MM.1S (cell line): ENCODE results near the gene OSCP1.

Experiments
- DNase-seq: peaks from one replicate; pipeline ENCODE4 v3.0.0-alpha.2; 2015
- H2AFZ ChIP-seq: fragments of 300-600 bp; sonication (generic); 2 replicates; pipeline ENCODE4 v1.6.0; 2016; ENCODE audit warnings: antibody characterized with exemption, low read length
- H3F3A ChIP-seq: fragments of 300-600 bp; sonication (generic); 2 replicates; pipeline ENCODE4 v1.6.1; 2016; ENCODE audit warnings: mild to moderate bottlenecking, antibody characterized with exemption, low read length, moderate library complexity, mixed read lengths; ENCODE audit not compliant: insufficient read depth
- H3K27ac ChIP-seq: fragments of 300-600 bp; sonication (generic); 2 replicates; pipeline ENCODE4 v1.5.1; 2016; ENCODE audit warnings: mild to moderate bottlenecking, low read length
- H3K27me3 ChIP-seq: fragments of 300-600 bp; sonication (generic); replicated peaks from 2 replicates; pipeline ENCODE4 v1.6.0; 2016; ENCODE audit warnings: low read length; ENCODE audit not compliant: insufficient read depth
- H3K36me3 ChIP-seq: fragments of 300-600 bp; sonication (generic); replicated peaks from 2 replicates; pipeline ENCODE4 v1.6.1; 2016; ENCODE audit warnings: mild to moderate bottlenecking, low read length, mixed read lengths; ENCODE audit not compliant: insufficient read depth
- H3K4me1 ChIP-seq: fragments of 300-600 bp; sonication (generic); 2 replicates; pipeline ENCODE4 v1.6.1; 2016; ENCODE audit warnings: low read length, mixed read lengths
- H3K4me2 ChIP-seq: fragments of 300-600 bp; sonication (generic); 2 replicates; pipeline ENCODE4 v1.6.0; 2016; ENCODE audit warnings: low read depth, low read length
- H3K4me3 ChIP-seq: fragments of 300-600 bp; sonication (generic); 2 replicates; pipeline ENCODE4 v1.5.1; 2016; ENCODE audit warnings: low read length, mixed read lengths
- H3K79me2 ChIP-seq: fragments of 300-600 bp; sonication (generic); 2 replicates; pipeline ENCODE4 v1.6.1; 2016; ENCODE audit warnings: mixed run types, low read length, mixed read lengths
- H3K9ac ChIP-seq: fragments of 300-600 bp; sonication (generic); 2 replicates; pipeline ENCODE4 v1.6.1; 2016; ENCODE audit warnings: low read length, mixed read lengths
- H3K9me2 ChIP-seq: fragments of 300-600 bp; sonication (generic); replicated peaks from 2 replicates; pipeline ENCODE4 v1.6.1; 2016; ENCODE audit warnings: mild to moderate bottlenecking, low read length, mixed read lengths; ENCODE audit not compliant: insufficient read depth
- H3K9me3 ChIP-seq: fragments of 300-600 bp; sonication (generic); replicated peaks from 2 replicates; pipeline ENCODE4 v1.6.1; 2016; ENCODE audit warnings: mild to moderate bottlenecking, low read length, mixed read lengths; ENCODE audit not compliant: insufficient read depth
- H4K20me1 ChIP-seq: fragments of 300-600 bp; sonication (generic); 2 replicates; pipeline ENCODE4 v1.6.1; 2016; ENCODE audit warnings: mild to moderate bottlenecking, low read length, moderate library complexity, mixed read lengths; ENCODE audit not compliant: insufficient read depth
- EZH2 ChIP-seq: fragments of 300-600 bp; sonication (generic); optimal IDR thresholded peaks from 2 replicates; pipeline ENCODE3; 2017; ENCODE audit warnings: low read depth, mild to moderate bottlenecking, antibody characterized with exemption, low read length, mixed read lengths
- EZH2phosphoT487 ChIP-seq: fragments of 300-600 bp; sonication (generic); IDR thresholded peaks from 2 replicates; pipeline ENCODE4 v1.6.1; 2018; ENCODE audit warnings: antibody characterized with exemption, low read length
- TF ChIP-seq, protein P1 (sequence below): fragments of 300-600 bp; sonication (generic); IDR thresholded peaks from 2 replicates; pipeline ENCODE4 v1.5.1; 2016; ENCODE audit warnings: antibody characterized with exemption, low read length, mixed read lengths

OSCP1 gene

DNA sequence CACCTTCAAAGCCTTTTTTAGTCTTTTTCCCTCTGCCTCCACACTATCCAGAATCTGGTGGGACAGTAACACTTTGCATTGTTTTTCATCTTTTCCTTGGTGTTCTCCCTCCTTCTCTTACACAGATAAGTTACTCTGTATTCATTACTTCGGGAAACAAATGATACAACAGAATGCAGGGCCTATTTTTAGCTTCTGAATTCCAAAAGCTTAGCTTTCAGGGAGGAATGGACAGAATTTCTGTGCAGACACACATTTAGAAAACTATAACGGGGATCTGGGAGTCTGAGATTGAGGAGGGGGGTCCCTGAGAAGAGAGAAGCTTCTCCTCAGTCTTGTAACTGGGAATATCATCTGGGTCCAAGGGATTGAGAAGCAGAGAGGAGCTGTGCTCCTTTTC, 61.0 kb downstream of the OSCP1 start:
- no peak for DNase-seq
- Histone ChIP-seq H3K79me2 (peaks cover 21% of the 10 kb centered on the region), H3K9me2 (no peaks in the 10 kb centered on the region), H3K4me1 (peaks cover 32% of the 10 kb centered on the region), H2AFZ (no peak overlapping the region), H3K27ac (peak overlapping the region; percentile 26; the same call in 1 of the 2 replicates), H3K9me3 (no peaks in the 10 kb centered on the region), H3K4me3 (no peak overlapping the region), H3K4me2 (no peak overlapping the region), H4K20me1 (no peaks in the 10 kb centered on the region), H3K9ac (no peak overlapping the region), H3K36me3 (no peaks in the 10 kb centered on the region), H3K27me3 (no peaks in the 10 kb centered on the region), H3F3A (peaks cover 39% of the 10 kb centered on the region)
- TF ChIP-seq, protein P1, sequence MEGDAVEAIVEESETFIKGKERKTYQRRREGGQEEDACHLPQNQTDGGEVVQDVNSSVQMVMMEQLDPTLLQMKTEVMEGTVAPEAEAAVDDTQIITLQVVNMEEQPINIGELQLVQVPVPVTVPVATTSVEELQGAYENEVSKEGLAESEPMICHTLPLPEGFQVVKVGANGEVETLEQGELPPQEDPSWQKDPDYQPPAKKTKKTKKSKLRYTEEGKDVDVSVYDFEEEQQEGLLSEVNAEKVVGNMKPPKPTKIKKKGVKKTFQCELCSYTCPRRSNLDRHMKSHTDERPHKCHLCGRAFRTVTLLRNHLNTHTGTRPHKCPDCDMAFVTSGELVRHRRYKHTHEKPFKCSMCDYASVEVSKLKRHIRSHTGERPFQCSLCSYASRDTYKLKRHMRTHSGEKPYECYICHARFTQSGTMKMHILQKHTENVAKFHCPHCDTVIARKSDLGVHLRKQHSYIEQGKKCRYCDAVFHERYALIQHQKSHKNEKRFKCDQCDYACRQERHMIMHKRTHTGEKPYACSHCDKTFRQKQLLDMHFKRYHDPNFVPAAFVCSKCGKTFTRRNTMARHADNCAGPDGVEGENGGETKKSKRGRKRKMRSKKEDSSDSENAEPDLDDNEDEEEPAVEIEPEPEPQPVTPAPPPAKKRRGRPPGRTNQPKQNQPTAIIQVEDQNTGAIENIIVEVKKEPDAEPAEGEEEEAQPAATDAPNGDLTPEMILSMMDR: no peak
- TF ChIP-seq EZH2phosphoT487 (no peak), EZH2 (no peak)

DNA sequence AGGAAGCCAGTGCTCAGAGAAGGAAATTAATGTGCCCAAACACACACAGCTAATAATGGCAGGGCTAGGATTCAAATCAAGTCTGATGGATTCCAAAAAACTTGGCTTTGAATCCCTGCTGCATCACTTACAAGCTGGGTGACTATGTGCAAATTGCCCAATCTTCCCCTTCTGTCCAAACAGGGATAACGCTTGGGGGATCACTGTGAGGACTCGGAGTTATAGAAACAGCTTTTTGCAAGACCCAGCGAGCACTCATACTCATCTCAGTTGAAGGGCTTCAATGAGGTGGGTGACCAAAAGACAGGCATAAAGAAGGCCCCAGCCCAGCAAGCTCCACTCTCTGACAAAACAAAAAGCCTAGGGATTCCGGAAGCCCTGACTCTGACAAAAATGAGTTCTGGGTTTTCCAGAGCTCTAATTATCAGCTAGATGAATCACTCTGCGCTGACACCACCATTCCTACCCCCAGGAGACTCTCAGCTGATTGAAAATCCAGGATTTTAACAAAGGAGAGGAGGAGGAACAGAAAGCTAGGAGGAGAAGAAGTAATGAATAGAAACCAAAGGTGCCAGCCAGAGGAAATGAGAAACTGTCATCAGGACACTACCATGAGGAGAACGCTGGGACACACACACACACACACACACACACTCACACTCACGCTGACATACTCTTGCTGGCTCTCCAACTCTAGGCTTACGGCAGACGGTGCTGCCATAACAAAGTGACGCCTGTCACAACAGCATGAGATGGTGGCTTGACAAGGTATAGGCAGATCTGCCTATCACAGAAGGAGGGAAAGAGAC, 62.9 kb downstream of the OSCP1 start:
- no peaks in the 10 kb centered on the region for H4K20me1 ChIP-seq
- TF ChIP-seq, protein P1: no peak
- TF ChIP-seq EZH2phosphoT487: no peak
- no peak for TF ChIP-seq EZH2
- H3K79me2 ChIP-seq: peaks cover 32% of the 10 kb centered on the region
- H3K4me3 ChIP-seq: peak overlapping the region; percentile 85
- peak; percentile 18 for DNase-seq
- H3K9me3 ChIP-seq: no peaks in the 10 kb centered on the region
- H3K9me2 ChIP-seq: no peaks in the 10 kb centered on the region
- peak overlapping the region; percentile 99 for H3K4me2 ChIP-seq
- peak overlapping the region; percentile 37 for H2AFZ ChIP-seq
- H3F3A ChIP-seq: peaks cover 39% of the 10 kb centered on the region
- peak overlapping the region; percentile 99 for H3K9ac ChIP-seq
- H3K27me3 ChIP-seq: no peaks in the 10 kb centered on the region
- H3K27ac ChIP-seq: peak overlapping the region; percentile 99
- peaks cover 33% of the 10 kb centered on the region for H3K4me1 ChIP-seq
- H3K36me3 ChIP-seq: no peaks in the 10 kb centered on the region

DNA sequence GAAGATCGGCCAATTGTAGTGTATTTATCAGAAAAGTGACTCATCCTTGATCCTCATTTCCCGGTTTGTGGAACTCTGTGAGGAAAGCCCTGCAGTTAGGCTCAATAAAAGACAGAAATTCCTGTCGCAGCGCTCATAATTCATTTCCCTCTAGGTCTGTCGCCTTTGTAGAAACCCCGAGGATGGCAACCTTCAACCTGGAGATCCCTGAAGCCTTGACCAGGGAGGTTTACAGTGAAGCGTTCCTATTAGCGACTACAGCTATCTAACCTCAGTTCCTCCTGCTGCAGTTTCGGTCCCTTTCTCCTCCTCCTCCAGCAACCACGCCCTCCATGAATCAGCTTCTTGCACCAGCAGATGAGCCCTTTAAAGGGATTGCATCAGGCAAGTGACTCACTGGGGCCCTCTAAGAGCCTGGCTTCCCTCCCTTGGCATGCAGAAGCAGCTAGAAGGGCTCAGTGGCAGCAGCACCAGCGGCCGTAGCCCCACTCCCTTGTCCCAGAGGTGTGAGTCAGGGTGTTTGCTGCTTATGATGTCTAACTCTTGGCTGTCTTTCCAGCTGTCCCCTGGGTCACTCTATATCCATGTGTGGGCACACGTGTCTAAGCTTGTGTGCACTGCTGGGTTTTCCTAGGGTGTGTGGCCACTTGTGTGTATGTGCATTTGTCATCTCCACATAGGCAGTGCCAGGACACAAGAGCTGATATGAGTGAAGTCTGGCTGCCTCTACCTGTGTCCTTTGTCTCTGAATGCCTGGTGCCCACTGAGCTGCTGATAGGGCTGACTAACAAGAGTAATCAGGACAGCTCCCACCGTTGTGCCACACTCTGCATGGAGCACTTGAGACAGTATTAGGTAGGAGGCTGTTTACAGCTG, 63.7 kb downstream of the OSCP1 start:
- H2AFZ ChIP-seq: peak overlapping the region; percentile 37
- TF ChIP-seq EZH2phosphoT487 (no peak), EZH2 (no peak)
- TF ChIP-seq, protein P1: no peak; the same call in 1 of the 2 replicates
- H3K4me3 ChIP-seq: peak overlapping the region; percentile 85
- no peaks in the 10 kb centered on the region for H3K27me3 ChIP-seq
- H3K4me2 ChIP-seq: peak overlapping the region; percentile 99
- peaks cover 40% of the 10 kb centered on the region for H3K79me2 ChIP-seq
- H4K20me1 ChIP-seq: no peaks in the 10 kb centered on the region
- H3K36me3 ChIP-seq: no peaks in the 10 kb centered on the region
- peak overlapping the region; percentile 99 for H3K9ac ChIP-seq
- peaks cover 33% of the 10 kb centered on the region for H3K4me1 ChIP-seq
- DNase-seq: peak; percentile 96
- H3K27ac ChIP-seq: peak overlapping the region; percentile 99
- no peaks in the 10 kb centered on the region for H3K9me2 ChIP-seq
- H3F3A ChIP-seq: peaks cover 39% of the 10 kb centered on the region
- no peaks in the 10 kb centered on the region for H3K9me3 ChIP-seq
